HG02763 (cell line): ENCODE measurements around the gene TENT4B.
"Not testable (repeated sequence)": the region's sequence is repeated elsewhere in the genome, so short reads cannot be mapped to it uniquely, and the experiment has no call there.

Experiments
- ATAC-seq: cut with Tn5 transposase; IDR thresholded peaks from one replicate; pipeline ENCODE4 v1.9.1; 2021; ENCODE audit warnings: mild to moderate bottlenecking, moderate library complexity; ENCODE audit not compliant: unreplicated experiment

TENT4B gene

DNA sequence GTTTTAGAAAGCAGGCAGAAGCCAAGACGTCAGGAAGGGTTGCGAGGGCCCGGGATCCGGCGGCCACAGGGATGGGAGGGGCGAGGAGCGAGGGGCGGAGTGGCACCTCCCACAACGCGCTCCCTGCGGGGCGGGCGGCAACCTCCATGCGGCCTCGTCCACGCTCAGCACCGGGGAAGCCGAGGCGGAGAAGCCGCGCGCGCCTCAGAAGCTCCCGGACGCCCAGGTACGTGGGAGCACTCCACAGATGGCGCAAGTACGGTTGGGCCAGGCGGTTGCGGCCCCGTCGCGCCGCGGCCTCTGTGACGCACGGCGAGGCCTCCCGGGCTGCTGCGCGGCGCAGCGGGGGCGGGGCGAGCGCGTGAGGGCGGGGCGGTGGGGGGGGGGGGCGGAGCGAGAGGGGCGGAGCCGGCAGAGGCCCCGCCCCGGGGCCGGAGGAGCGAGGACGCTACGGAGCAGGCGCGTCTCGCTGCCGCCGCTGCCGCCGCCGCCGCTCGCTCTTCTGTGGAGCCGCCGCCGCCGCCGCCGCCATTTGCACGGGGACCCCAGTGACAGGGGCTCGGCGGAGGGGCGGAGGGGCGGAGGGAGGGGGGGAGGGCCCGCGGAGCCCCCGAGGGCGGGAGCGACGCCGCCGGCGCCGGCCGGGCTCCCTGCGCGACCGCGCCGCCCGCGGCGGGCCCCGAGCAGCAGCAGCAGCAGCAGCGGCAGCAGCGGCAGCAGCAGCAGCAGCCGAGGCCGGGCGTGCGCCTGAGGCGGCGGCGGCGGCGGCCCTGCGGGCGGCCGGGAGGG is at the start of gene TENT4B:
TENT4B (plus strand) TSS at position 500 of the 789 bp plus-strand sequence. CDS start 316 bp downstream, outside the sequence.
- ATAC-seq = peak; percentile 81

DNA sequence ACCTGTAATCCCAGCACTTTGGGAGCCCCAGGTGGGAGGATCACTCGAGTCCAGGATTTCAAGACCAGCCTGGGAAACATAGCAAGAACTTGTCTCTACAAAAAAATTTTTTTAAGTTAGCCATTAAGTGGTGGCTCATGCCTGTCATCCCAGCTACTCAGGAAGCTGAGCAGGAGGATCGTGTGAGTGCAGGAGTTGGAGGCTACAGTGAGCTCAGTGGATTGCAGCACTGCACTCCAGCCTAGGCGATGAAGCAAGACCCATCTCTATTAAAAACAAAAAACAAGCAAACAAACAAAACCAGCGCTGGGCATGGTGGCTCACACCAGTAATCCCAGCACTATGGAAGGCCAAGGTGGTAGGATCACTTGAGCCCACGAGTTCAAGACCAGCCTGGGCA is 49.3 kb upstream of the TENT4B start:
- ATAC-seq = no peak

DNA sequence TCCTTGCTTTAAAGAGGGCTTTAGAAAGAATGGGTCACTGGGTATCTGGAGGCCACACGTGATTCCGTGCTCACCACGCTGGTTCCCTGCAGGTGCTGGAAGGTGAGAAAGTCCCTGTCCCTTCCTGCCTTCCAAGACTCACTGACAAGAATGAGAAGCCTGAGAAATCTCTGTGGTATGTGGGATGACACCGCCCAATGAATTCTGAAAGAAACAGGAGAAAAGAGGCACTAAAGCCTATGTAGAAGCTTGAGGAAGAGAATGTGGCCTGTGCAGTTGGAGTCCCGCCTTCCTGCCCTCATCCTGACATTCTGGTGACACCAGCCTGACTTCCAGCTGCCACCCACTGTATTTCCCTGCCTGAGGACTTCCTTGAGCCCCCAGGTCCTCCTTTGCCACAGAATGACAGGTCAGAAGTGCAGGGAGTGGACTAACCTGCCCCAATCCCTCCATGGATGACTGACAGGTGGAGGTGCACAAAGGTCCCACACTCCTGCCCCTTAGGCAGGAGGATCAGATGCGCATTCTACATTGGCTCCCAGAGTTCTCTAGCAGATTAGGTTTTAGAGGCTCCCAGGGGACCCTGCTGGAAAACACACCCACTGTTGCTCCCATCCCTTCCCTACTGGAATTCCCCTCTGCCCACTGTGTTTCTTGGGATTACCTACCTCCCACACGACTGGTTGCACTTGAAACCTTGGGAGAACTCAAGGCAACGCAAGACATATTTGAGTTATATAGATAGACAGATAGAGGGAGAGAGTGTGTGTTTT is 38.6 kb upstream of the TENT4B start:
- no peak for ATAC-seq

DNA sequence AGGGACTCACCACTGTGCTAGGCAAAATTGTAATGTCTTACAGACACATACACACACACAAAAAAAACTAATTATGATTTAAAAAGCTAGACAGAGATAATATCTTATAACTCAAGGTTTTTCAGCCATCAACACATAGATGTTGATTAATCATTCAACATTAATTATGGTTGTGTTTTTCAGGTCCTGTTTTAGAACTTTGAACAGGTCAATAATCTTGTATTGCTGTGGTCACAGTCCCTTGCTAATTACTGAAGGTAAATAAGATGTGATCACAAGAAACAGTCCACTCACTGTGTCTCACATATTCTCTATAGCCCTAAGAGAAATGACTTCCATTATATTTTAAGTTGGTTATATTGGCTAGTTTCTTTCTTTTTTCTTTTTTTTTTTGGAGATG is 32.4 kb upstream of the TENT4B start:
- no peak for ATAC-seq

DNA sequence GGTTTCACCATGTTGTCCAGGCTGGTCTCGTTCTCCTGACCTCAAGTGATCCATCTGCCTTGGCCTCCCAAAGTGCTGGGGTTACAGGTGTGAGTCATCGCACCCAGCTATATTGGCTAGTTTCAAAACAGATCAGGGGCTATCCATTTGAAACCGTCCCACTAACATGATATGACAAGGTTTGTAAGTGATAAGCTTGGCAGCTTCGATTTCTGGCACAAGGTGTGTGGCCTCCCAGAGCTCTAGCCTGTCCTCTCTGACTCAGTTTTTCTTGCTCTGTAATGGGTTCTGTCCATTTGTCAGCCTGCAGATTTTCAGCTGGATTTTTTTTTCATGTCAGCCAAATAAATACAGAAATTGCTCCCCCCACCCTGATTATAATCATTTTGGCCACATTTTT is 31.8 kb upstream of the TENT4B start:
- peak; percentile 40 for ATAC-seq

DNA sequence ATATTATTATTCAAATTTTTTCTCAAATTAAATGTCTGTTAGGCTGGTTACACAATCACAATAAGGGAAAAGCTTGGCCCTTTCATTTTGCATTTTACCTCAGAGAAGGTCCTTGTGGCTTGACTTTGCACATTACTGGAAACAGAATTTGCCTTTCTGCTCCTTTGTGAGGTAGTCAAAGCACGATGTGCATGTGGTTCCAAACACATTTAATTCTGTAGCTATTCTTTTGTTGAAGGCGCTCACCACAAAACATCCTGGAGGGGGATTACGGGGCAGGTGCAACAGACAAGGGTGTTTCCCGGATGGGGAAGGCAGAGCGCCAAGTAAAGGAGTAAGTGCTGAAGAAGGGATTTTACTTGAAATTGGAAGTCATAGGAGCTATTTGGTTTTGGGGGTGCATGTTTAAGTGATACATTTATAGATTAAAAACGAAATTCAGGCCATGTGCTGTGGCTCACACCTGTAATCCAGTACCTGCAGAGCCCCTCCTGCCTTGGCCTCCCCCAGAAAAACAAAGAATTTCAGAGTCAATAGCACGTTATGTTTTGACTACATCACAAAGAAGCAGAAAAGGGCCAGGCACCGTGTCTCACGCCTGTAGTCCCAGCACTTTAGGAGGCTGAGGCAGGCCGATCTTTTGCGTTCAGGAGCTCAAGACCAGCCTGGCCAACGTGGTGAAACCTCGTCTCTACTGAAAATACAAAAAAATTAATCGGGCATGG is 31.2 kb upstream of the TENT4B start:
- peak; percentile 59 for ATAC-seq

DNA sequence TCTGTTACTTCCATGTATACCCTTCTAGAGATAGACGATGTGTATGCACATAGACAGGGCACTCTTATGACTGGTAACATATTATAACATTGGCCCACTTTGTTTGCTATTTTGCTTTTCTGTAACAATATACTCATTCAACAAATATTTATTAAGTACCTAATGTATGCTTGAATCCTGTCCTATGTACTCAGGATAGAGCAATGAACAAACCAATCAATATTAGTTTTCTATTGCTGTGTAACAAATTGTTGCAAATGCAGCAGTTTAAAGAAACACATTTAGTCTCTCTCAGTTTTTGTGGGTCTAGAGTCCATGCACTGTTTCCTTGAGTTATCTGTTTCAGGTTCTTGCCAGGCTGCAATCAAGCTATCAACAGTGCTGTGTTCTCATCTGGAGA is 29.7 kb upstream of the TENT4B start:
- ATAC-seq = no peak

DNA sequence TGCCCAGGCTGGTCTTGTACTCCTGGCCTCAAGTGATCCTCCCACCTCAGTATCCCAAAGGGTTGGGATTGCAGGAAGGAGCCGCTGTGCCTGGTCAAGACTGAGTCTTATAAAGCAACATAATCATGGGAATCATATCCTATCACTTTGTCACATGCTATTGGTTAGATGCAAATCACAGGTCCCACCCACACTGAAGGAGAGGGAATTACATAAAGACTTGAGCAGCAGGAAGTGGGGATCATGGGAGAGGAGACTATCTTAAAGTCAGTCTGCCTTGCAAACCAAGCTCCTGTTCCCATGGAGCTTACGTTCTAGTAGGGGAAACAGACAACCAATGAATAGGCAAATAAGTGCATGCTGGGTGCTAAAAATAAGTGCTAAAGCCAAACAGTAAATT is 28.3 kb upstream of the TENT4B start:
- no peak for ATAC-seq

DNA sequence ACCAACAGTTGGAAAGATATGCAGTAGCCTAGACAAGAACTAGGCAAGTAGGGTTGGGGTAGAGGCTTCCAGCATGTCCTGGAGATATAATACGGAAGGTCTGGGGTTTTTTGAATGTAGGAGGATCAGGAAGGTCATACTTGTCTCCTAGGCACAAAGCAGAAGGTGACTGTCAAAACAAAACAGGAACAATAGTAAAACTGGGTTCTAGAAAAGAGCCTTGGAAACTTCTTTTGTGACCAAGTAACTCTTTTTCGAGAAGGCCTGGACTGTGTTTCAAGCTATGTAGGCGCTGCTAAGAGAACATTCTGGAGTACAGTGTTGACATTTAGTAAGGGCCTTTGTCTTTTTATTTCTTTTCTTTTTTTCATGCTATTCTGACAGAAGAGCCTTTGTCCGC is 26.9 kb upstream of the TENT4B start:
- no peak for ATAC-seq

DNA sequence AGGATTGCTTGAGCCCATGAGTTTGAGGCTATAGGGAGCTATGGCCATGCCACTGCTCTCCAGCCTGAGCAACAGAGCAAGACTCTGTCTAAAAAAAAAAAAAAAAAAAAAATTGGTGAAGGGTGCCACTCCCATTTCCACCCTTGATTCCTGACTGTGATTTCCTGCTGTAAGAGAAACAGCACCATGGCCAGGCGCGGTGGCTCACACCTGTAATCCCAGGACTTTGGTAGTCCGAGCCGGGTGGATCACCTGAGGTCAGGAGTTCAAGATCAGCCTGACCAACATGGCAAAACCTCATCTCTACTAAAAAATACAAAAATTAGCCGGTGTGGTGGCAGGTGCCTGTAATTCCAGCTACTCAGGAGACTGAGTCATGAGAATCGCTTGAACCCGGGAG is 20.5 kb upstream of the TENT4B start:
- not testable (repeated sequence) for ATAC-seq

DNA sequence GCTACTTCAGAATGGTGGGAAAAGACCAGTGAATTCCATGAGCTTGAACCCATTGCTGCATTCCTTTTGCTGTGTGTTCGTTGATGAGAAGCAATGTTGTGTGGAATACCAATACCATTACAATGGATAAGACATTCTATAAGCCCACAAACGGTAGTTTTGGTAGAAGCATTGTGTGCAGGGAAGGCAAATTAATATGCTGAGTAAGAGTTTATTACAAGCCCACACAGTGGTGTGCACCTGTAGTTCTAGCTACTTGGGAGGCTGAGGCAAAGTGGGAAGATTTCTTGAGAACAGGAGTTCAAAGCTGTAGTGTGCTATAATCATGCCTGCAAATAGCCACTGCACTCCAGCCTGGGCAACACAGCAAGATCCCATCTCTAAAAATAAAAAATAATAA is 19.9 kb upstream of the TENT4B start:
- no peak for ATAC-seq

DNA sequence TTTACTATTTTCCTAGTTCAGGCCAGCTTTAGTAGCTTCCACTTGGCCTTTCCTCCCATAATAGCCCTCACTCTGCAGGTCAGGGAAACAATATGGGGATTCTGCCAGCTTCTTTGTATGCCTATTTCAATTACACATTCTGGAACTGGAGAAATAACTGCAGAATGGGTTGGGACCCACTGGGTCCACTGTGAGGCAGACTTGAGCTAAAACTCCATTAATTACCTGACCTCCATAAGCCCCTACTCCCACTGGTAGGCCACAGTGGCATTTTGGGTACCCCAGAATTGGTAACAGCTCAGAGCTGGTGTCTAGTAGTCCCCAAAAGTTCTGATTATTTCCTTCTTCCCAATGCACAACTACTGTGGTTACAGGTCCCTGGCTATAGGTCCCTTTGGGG is 16.7 kb upstream of the TENT4B start:
- no peak for ATAC-seq

DNA sequence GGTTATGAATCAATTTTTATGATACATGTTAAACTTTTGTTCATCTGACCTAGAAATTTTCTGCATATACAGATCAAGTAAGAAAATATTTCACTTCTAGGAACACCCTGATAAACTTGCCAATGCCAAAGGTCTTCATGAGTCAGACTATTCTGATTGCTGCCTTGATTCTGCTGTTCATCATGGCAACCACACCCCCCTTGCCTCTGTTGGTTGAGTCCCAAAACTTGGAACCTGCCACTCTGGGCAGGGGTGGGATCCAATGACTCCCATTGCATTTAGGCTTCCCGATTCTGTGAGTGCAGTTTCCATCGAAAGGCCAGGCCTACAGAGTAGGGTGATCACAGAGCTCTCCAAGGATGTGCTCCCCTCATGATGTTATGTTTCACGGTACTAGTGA is 15.8 kb upstream of the TENT4B start:
- ATAC-seq = no peak

DNA sequence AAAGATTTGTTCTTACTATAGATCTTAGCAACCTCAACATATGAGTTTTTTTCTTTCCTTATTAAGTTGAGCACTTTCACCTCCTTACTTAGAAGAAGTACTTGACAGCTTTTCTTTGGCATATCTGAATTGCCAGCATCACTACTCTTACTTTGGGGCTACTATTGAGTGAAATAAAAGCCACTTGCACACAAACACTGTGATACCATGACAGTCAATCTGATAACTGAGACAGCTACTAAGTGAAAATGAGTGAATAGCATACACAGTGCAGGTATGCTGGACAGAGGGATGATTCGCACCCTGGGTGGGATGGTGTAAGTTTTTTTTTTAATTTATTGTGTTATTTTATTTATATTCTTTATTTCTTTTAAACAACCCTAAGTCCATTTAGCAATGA is 13.5 kb upstream of the TENT4B start:
- no peak for ATAC-seq

DNA sequence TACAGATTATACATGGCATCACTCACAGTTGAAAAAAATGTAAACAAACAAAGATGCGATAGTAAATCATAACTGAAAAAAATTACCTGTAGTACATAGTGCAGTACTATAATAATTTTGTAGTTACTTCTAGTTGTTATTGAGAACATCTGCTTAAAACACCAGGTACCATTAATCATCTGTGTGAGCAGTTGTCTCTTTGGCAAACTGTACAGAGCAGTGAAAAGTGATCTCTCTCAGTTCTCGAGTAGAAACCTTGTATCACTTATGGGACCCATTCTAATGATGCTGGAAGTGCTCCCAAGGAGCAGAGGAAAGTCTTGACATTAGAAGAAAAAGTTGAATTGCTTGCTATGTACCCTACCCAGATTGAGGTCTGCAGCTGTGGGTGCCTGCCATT is 8.9 kb upstream of the TENT4B start:
- no peak for ATAC-seq

DNA sequence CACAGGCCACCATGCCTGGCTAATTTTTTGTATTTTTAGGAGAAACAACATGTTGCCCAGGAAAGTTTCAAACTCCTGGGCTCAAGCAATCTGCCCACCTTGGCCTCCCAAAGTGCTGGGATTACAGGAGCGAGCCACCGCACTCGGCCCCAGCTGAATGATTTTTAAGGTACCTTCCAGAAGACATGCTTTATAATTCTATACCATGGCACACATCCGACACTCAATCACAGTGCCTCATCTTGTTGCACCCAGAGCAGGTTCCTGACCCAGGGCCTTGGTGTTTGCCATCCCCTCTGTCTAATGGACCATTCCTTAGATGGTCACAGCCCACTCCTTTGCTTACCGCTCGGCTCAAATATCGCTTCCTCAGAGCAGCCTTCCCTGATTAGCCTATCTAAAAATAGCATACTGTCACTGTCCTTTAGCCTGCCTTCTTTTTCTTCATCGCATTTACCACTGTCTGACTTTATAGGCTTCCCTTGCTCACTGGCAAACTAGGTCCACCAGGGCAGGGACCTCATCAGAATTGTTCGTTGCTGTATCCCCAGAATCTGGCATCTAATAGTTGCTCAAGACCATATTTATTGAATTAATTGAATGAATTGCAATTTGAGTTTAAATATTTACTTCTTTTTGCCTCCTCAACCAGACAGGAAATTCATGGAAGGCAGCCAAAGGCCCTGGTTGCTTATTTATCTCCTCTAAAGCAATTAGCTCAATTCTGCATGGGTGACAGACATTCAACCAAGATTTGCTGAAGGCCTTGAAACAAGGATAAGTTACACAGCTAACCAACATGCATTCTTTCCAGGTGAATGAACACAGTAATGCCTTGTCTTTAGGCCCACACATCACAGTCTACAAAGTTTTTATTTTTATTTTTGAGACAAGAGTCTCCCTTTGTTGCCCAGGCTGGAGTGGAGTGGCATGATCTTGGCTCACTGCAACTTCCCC is 6.3 kb upstream of the TENT4B start:
- ATAC-seq = no peak

DNA sequence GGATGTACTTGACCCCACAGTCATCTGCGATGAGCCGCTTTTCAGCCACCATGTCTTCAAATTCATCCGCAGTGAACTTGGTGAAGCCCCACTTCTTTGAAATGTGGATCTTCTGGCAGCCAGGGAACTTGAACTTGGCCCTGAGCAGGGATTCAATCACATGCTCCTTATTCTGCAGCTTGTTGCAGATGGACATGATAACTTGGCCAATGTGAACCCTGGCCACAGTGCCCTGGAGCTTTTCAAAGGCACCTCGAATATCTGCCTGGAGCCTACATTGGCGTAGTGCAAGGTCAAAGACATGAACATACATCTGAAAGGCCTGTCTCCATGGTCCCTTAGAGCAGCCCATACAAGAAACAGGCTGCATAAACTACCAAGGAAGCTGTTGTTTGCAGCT is 1.8 kb upstream of the TENT4B start:
- ATAC-seq = no peak

DNA sequence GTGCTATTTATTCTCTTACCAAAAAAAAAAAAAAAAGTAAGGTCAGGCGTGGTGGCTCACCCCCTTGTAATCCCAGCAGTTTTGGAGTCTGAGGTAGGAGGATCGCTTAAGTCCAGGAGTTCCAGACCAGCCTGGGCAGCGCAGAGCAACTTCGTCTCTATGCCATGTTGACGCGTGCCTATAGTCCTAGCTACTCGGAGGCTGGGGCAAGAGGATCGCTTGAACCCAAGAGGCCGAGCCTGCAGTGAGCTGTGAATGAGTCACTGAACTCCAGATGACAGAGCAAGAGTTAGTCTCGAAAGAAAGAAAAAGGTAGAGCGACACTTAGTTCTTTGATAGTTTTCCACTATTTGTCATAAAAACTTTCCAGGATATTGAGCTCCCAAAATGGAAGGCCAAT is 1.4 kb upstream of the TENT4B start:
- ATAC-seq = no peak

DNA sequence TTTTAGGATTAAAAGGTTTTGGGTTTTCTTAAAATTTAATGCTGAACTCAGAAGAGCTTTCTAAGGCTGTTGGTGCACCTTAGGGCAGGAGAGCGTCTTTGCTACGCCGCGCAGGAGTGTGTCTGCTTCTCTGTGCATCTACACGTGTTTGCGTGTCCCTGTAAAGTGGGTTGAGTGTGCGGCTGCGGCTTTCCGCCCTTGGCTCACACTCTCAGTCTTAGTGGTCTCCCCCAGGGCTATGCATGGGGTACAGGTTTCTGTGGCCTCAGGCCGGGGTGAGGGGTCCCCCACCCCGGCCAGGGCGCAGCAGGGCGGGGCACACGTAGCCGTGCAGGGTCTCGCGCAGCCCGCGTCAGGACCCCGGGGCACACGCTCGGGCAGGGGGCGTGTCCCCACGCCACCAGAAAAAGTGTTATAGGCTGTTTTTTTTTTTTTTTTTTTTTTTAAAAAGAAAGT is 727 bp upstream of the TENT4B start:
- ATAC-seq = peak; percentile 45

DNA sequence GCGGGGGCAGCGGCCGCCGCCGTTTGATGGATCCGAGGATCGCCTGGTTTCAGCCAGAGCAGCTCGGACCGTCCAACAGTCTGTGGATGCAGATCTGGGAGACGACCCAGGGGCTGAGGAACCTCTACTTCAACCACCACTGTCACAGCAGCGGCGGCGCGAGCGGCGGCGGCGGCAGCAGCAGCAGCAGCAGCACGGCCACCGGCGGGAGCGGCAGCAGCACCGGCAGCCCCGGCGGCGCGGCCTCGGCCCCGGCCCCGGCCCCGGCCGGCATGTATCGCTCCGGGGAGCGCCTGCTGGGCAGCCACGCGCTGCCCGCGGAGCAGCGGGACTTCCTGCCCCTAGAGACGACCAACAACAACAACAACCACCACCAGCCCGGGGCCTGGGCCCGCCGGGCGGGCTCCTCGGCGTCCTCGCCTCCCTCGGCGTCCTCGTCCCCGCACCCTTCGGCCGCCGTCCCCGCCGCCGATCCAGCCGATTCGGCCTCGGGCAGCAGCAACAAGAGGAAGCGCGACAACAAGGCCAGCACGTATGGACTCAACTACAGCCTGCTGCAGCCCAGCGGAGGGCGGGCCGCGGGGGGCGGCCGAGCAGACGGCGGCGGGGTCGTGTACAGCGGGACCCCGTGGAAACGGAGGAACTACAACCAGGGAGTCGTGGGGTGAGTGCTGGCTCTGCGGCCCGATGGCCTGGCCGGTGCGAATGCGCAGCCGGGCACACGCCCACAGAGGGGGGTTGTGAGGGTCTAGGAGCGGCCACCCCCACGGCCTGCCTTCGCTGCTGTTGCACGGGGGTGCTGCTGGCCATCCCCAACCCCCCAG is 702 bp downstream of the TENT4B start:
- peak; percentile 6 for ATAC-seq
